ENCODE measurements around the gene LARP4B. TPM values are rescaled to one million over a fixed set of nuclear protein-coding genes. Genes with fewer than 3 reads are reported as not detected.

Gene LARP4B
- total and polyA plus RNA-seq, 2 donors (not counting 3 experiments of a cell fraction or from before 2014, with no cell fraction given) = 27.4 to 101 TPM

- no peak for TF ChIP-seq POLR2A (IDR thresholded peaks at IDR 0.05; ENCODE audit: low read depth, low read length)
- TF ChIP-seq, protein P1, sequence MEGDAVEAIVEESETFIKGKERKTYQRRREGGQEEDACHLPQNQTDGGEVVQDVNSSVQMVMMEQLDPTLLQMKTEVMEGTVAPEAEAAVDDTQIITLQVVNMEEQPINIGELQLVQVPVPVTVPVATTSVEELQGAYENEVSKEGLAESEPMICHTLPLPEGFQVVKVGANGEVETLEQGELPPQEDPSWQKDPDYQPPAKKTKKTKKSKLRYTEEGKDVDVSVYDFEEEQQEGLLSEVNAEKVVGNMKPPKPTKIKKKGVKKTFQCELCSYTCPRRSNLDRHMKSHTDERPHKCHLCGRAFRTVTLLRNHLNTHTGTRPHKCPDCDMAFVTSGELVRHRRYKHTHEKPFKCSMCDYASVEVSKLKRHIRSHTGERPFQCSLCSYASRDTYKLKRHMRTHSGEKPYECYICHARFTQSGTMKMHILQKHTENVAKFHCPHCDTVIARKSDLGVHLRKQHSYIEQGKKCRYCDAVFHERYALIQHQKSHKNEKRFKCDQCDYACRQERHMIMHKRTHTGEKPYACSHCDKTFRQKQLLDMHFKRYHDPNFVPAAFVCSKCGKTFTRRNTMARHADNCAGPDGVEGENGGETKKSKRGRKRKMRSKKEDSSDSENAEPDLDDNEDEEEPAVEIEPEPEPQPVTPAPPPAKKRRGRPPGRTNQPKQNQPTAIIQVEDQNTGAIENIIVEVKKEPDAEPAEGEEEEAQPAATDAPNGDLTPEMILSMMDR (IDR thresholded peaks at IDR 0.05; ENCODE audit: extremely low read depth in 1 of 2, insufficient read depth in 1 of 2, low read depth in 1 of 2, low read length in 2 of 2) = no peak
- TF ChIP-seq MYC (IDR thresholded peaks at IDR 0.05; ENCODE audit: low read depth, low read length) = no peak
- TF ChIP-seq JUN (IDR thresholded peaks at IDR 0.05; ENCODE audit: borderline replicate concordance, insufficient read depth, insufficient read length, low read depth) = no peak
- Histone ChIP-seq H3K79me2 (ENCODE audit: control insufficient read depth, insufficient read depth, low read length) (no peaks in the 10 kb centered on the region), H4K20me1 (replicated peaks; ENCODE audit: control insufficient read depth, extremely low read depth, insufficient read depth, low read length) (no peaks in the 10 kb centered on the region), H3K4me3 (replicated peaks in 1 of 3; ENCODE audit: insufficient read depth in 1 of 3, low read depth in 1 of 3, low read length in 3 of 3) (no peak overlapping the region), H3K9me1 (replicated peaks; ENCODE audit: control insufficient read depth, extremely low read depth, insufficient read depth, low read length) (no peaks in the 10 kb centered on the region), H3K27ac (ENCODE audit: insufficient read depth, low read depth, low read length) (no peak overlapping the region), H2AFZ (ENCODE audit: low read depth, low read length) (no peak overlapping the region), H3K9ac (replicated peaks; ENCODE audit: extremely low read depth, insufficient read depth, low read length) (no peak overlapping the region), H3K4me1 (ENCODE audit: control insufficient read depth, extremely low read depth, insufficient read depth, low read length) (no peaks in the 10 kb centered on the region), H3K4me2 (ENCODE audit: insufficient read depth, low read length) (no peak overlapping the region), H3K9me3 (replicated peaks; ENCODE audit: control insufficient read depth, insufficient read depth, low read length) (no peaks in the 10 kb centered on the region), H3K27me3 (ENCODE audit: control insufficient read depth in 2 of 2, insufficient read depth in 2 of 2, low read length in 2 of 2) (no peaks in the 10 kb centered on the region), H3K36me3 (ENCODE audit: control insufficient read depth in 2 of 2, extremely low read depth in 1 of 2, insufficient read depth in 2 of 2, low read length in 2 of 2) (no peaks in the 10 kb centered on the region)
- no peak for FAIRE-seq
- dilution Hi-C loops (cut with MboI; ENCODE audit: extremely low pct_ligation_motif_present, low sequenced_read_pairs) (no loop called here), intact Hi-C loops (cut with micrococcal nuclease) (loop anchor here (1.0 kb wide), 1 partner anchor 283 kb away; no protein-coding TSS in a partner anchor)
- BruUV-seq (replicated peaks) = no TSS peak
- no peak for DNase-seq (ENCODE audit: low read depth, low spot score)
- ChIA-PET POLR2A (no interaction called here), CTCF (interaction anchor here (0.9 to 1.2 kb wide), 3 partner anchors 9 to 283 kb away, joined by 3 to 7 read pairs (median 4); no protein-coding TSS in a partner anchor)
These were observed 137.0 kb downstream of the LARP4B start for GRCh38 chr10:794382-794956.

- Histone ChIP-seq H4K20me1 (replicated peaks; ENCODE audit: control insufficient read depth, extremely low read depth, insufficient read depth, low read length) (no peaks in the 10 kb centered on the region), H3K27me3 (ENCODE audit: control insufficient read depth in 2 of 2, insufficient read depth in 2 of 2, low read length in 2 of 2) (no peaks in the 10 kb centered on the region), H3K9me3 (replicated peaks; ENCODE audit: control insufficient read depth, insufficient read depth, low read length) (no peaks in the 10 kb centered on the region), H3K36me3 (ENCODE audit: control insufficient read depth in 2 of 2, extremely low read depth in 1 of 2, insufficient read depth in 2 of 2, low read length in 2 of 2) (no peaks in the 10 kb centered on the region), H3K4me3 (replicated peaks in 1 of 3; ENCODE audit: insufficient read depth in 1 of 3, low read depth in 1 of 3, low read length in 3 of 3) (no peak overlapping the region), H3K4me1 (ENCODE audit: control insufficient read depth, extremely low read depth, insufficient read depth, low read length) (no peaks in the 10 kb centered on the region), H3K9ac (replicated peaks; ENCODE audit: extremely low read depth, insufficient read depth, low read length) (no peak overlapping the region), H3K27ac (ENCODE audit: insufficient read depth, low read depth, low read length) (no peak overlapping the region), H3K79me2 (ENCODE audit: control insufficient read depth, insufficient read depth, low read length) (no peaks in the 10 kb centered on the region), H3K4me2 (ENCODE audit: insufficient read depth, low read length) (no peak overlapping the region), H2AFZ (ENCODE audit: low read depth, low read length) (no peak overlapping the region), H3K9me1 (replicated peaks; ENCODE audit: control insufficient read depth, extremely low read depth, insufficient read depth, low read length) (no peaks in the 10 kb centered on the region)
- dilution Hi-C loops (cut with MboI; ENCODE audit: extremely low pct_ligation_motif_present, low sequenced_read_pairs) = no loop called here
- TF ChIP-seq, protein P1 (IDR thresholded peaks at IDR 0.05; ENCODE audit: extremely low read depth in 1 of 2, insufficient read depth in 1 of 2, low read depth in 1 of 2, low read length in 2 of 2) = no peak
- TF ChIP-seq GATA2 (IDR thresholded peaks at IDR 0.05; ENCODE audit: insufficient read depth, insufficient read length, low read depth, low read length) (no peak), EZH2 (IDR thresholded peaks at IDR 0.05; ENCODE audit: borderline replicate concordance, low read depth, low read length, severe bottlenecking) (no peak), MYC (IDR thresholded peaks at IDR 0.05; ENCODE audit: low read depth, low read length) (no peak), POLR2AphosphoS5 (IDR thresholded peaks at IDR 0.05; ENCODE audit: insufficient read depth, low read depth, low read length) (no peak), POLR2A (IDR thresholded peaks at IDR 0.05; ENCODE audit: low read depth, low read length) (no peak), FOS (IDR thresholded peaks at IDR 0.05; ENCODE audit: borderline replicate concordance, insufficient read depth, low read length) (no peak), JUN (IDR thresholded peaks at IDR 0.05; ENCODE audit: borderline replicate concordance, insufficient read depth, insufficient read length, low read depth) (no peak)
- TF ChIP-seq, protein P2, sequence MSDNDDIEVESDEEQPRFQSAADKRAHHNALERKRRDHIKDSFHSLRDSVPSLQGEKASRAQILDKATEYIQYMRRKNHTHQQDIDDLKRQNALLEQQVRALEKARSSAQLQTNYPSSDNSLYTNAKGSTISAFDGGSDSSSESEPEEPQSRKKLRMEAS (IDR thresholded peaks at IDR 0.05; ENCODE audit: insufficient read depth, insufficient read length) = no peak
- CTCF ChIA-PET = interaction anchor here (0.6 to 1.4 kb wide), 2 partner anchors 10 to 282 kb away, joined by 4 to 10 read pairs; no protein-coding TSS in a partner anchor
- no peak for FAIRE-seq
- POLR2A ChIA-PET = no interaction called here
- no peak for DNase-seq (ENCODE audit: low read depth, low spot score)
- intact Hi-C loops (cut with micrococcal nuclease) = no loop called here
- no TSS peak for BruUV-seq (replicated peaks)
These were observed 138.8 kb downstream of the LARP4B start for GRCh38 chr10:792792-793100.

All from endothelial cell of umbilical vein (primary cell).